PFSK-1 (cell line): ENCODE data around the gene NSRP1.

ENCODE experiments used
- POLR2AphosphoS5 ChIP-seq: IDR thresholded peaks from 2 replicates; pipeline ENCODE4 v1.6.1; 2012; ENCODE audit warnings: low read depth, mild to moderate bottlenecking, control low read depth, low read length, moderate library complexity
- SIN3A ChIP-seq: IDR thresholded peaks from 2 replicates; pipeline ENCODE4 v1.6.1; 2012; ENCODE audit warnings: mild to moderate bottlenecking, low read length, moderate library complexity, borderline replicate concordance; ENCODE audit not compliant: insufficient read depth
- TAF1 ChIP-seq: IDR thresholded peaks from 2 replicates; pipeline ENCODE4 v1.6.1; 2012; ENCODE audit warnings: low read length, control low read depth, borderline replicate concordance; ENCODE audit not compliant: insufficient read depth
- TF ChIP-seq, protein P1 (sequence below), 2 experiments: IDR thresholded peaks; 2 replicates each; pipeline versions ENCODE4 v1.6.1 to v1.8.0; 2011 to 2012; ENCODE audit warnings: low read depth in 2 of 2, low read length in 2 of 2, control low read depth in 1 of 2, inconsistent platforms in 1 of 2, mild to moderate bottlenecking in 1 of 2, moderate library complexity in 1 of 2; ENCODE audit not compliant: insufficient read depth in 1 of 2

GRCh38 chr17:30133197-30133596 lies 16.6 kb downstream of the NSRP1 start:
- TF ChIP-seq, protein P1, sequence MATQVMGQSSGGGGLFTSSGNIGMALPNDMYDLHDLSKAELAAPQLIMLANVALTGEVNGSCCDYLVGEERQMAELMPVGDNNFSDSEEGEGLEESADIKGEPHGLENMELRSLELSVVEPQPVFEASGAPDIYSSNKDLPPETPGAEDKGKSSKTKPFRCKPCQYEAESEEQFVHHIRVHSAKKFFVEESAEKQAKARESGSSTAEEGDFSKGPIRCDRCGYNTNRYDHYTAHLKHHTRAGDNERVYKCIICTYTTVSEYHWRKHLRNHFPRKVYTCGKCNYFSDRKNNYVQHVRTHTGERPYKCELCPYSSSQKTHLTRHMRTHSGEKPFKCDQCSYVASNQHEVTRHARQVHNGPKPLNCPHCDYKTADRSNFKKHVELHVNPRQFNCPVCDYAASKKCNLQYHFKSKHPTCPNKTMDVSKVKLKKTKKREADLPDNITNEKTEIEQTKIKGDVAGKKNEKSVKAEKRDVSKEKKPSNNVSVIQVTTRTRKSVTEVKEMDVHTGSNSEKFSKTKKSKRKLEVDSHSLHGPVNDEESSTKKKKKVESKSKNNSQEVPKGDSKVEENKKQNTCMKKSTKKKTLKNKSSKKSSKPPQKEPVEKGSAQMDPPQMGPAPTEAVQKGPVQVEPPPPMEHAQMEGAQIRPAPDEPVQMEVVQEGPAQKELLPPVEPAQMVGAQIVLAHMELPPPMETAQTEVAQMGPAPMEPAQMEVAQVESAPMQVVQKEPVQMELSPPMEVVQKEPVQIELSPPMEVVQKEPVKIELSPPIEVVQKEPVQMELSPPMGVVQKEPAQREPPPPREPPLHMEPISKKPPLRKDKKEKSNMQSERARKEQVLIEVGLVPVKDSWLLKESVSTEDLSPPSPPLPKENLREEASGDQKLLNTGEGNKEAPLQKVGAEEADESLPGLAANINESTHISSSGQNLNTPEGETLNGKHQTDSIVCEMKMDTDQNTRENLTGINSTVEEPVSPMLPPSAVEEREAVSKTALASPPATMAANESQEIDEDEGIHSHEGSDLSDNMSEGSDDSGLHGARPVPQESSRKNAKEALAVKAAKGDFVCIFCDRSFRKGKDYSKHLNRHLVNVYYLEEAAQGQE (IDR thresholded peaks at IDR 0.05; ENCODE audit: insufficient read depth in 1 of 2, low read depth in 2 of 2, low read length in 2 of 2): no peak
- TF ChIP-seq TAF1: no peak
- no peak for TF ChIP-seq POLR2AphosphoS5
- no peak for TF ChIP-seq SIN3A
